MM.1S (cell line): ENCODE measurements around the gene TCF7.

Experiments
- DNase-seq: peaks from one replicate; pipeline ENCODE4 v3.0.0-alpha.2; 2015
- H2AFZ ChIP-seq: fragments of 300-600 bp; sonication (generic); 2 replicates; pipeline ENCODE4 v1.6.0; 2016; ENCODE audit warnings: antibody characterized with exemption, low read length
- H3F3A ChIP-seq: fragments of 300-600 bp; sonication (generic); 2 replicates; pipeline ENCODE4 v1.6.1; 2016; ENCODE audit warnings: mild to moderate bottlenecking, antibody characterized with exemption, low read length, moderate library complexity, mixed read lengths; ENCODE audit not compliant: insufficient read depth
- H3K27ac ChIP-seq: fragments of 300-600 bp; sonication (generic); 2 replicates; pipeline ENCODE4 v1.5.1; 2016; ENCODE audit warnings: mild to moderate bottlenecking, low read length
- H3K27me3 ChIP-seq: fragments of 300-600 bp; sonication (generic); replicated peaks from 2 replicates; pipeline ENCODE4 v1.6.0; 2016; ENCODE audit warnings: low read length; ENCODE audit not compliant: insufficient read depth
- H3K36me3 ChIP-seq: fragments of 300-600 bp; sonication (generic); replicated peaks from 2 replicates; pipeline ENCODE4 v1.6.1; 2016; ENCODE audit warnings: mild to moderate bottlenecking, low read length, mixed read lengths; ENCODE audit not compliant: insufficient read depth
- H3K4me1 ChIP-seq: fragments of 300-600 bp; sonication (generic); 2 replicates; pipeline ENCODE4 v1.6.1; 2016; ENCODE audit warnings: low read length, mixed read lengths
- H3K4me2 ChIP-seq: fragments of 300-600 bp; sonication (generic); 2 replicates; pipeline ENCODE4 v1.6.0; 2016; ENCODE audit warnings: low read depth, low read length
- H3K4me3 ChIP-seq: fragments of 300-600 bp; sonication (generic); 2 replicates; pipeline ENCODE4 v1.5.1; 2016; ENCODE audit warnings: low read length, mixed read lengths
- H3K79me2 ChIP-seq: fragments of 300-600 bp; sonication (generic); 2 replicates; pipeline ENCODE4 v1.6.1; 2016; ENCODE audit warnings: mixed run types, low read length, mixed read lengths
- H3K9ac ChIP-seq: fragments of 300-600 bp; sonication (generic); 2 replicates; pipeline ENCODE4 v1.6.1; 2016; ENCODE audit warnings: low read length, mixed read lengths
- H3K9me2 ChIP-seq: fragments of 300-600 bp; sonication (generic); replicated peaks from 2 replicates; pipeline ENCODE4 v1.6.1; 2016; ENCODE audit warnings: mild to moderate bottlenecking, low read length, mixed read lengths; ENCODE audit not compliant: insufficient read depth
- H3K9me3 ChIP-seq: fragments of 300-600 bp; sonication (generic); replicated peaks from 2 replicates; pipeline ENCODE4 v1.6.1; 2016; ENCODE audit warnings: mild to moderate bottlenecking, low read length, mixed read lengths; ENCODE audit not compliant: insufficient read depth
- H4K20me1 ChIP-seq: fragments of 300-600 bp; sonication (generic); 2 replicates; pipeline ENCODE4 v1.6.1; 2016; ENCODE audit warnings: mild to moderate bottlenecking, low read length, moderate library complexity, mixed read lengths; ENCODE audit not compliant: insufficient read depth
- EZH2 ChIP-seq: fragments of 300-600 bp; sonication (generic); optimal IDR thresholded peaks from 2 replicates; pipeline ENCODE3; 2017; ENCODE audit warnings: low read depth, mild to moderate bottlenecking, antibody characterized with exemption, low read length, mixed read lengths
- EZH2phosphoT487 ChIP-seq: fragments of 300-600 bp; sonication (generic); IDR thresholded peaks from 2 replicates; pipeline ENCODE4 v1.6.1; 2018; ENCODE audit warnings: antibody characterized with exemption, low read length
- TF ChIP-seq, protein P1 (sequence below): fragments of 300-600 bp; sonication (generic); IDR thresholded peaks from 2 replicates; pipeline ENCODE4 v1.5.1; 2016; ENCODE audit warnings: antibody characterized with exemption, low read length, mixed read lengths

The TCF7 gene

DNA sequence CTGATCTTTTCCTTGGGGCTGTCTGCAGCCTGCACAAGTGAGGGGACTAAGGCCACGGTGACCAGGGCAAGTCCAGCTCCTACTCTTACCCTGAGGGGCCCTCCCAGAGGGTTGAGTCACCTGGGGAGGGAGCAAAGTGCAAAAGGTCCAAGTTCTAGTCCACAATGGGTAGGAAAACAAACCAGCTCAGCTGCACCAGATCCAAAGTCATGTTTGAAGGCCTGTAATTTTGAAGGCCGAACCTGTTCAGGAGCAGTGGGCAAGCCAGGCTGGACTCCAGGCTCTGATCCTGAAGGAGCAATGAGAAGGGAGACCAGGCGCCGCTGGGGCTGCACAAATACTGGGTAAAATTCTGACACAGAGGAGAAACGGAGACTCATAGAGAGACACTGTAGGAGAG, 15.8 kb upstream of the TCF7 start:
- DNase-seq: no peak
- no peak overlapping the region for H3K4me2 ChIP-seq
- H3K27ac ChIP-seq: no peak overlapping the region

DNA sequence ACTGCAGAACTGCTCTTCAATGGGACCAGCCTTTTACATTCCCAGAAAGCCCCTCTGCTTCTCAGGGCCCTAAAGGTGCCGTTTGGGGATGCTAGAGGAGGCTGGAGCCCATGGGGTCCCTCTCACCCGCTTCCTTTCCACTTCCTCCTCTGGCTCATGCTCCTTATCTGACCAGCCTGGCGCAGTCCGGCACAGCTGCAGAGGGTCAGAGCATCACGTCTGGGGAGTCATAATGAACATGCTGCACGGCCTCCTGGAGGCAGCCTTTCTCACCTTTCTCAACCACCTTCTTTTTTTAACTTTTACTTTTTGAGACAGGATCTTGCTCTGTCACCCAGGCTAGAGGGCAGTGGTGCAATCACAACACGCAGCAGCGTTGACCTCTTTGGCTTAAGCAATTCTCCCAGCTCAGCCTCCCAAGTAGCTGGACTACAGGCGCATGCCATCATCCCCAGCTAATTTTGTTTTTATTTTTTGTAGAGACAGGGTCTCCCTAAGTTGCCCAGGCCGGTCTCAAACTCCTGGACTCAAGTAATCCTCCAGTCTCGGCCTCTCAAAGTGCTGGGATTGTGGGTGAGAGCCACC, 15.1 kb upstream of the TCF7 start:
- H3K9me2 ChIP-seq: no peaks in the 10 kb centered on the region
- H3K36me3 ChIP-seq: no peaks in the 10 kb centered on the region
- H3F3A ChIP-seq: peaks cover 17% of the 10 kb centered on the region
- TF ChIP-seq, protein P1, sequence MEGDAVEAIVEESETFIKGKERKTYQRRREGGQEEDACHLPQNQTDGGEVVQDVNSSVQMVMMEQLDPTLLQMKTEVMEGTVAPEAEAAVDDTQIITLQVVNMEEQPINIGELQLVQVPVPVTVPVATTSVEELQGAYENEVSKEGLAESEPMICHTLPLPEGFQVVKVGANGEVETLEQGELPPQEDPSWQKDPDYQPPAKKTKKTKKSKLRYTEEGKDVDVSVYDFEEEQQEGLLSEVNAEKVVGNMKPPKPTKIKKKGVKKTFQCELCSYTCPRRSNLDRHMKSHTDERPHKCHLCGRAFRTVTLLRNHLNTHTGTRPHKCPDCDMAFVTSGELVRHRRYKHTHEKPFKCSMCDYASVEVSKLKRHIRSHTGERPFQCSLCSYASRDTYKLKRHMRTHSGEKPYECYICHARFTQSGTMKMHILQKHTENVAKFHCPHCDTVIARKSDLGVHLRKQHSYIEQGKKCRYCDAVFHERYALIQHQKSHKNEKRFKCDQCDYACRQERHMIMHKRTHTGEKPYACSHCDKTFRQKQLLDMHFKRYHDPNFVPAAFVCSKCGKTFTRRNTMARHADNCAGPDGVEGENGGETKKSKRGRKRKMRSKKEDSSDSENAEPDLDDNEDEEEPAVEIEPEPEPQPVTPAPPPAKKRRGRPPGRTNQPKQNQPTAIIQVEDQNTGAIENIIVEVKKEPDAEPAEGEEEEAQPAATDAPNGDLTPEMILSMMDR: no peak
- no peaks in the 10 kb centered on the region for H3K27me3 ChIP-seq
- H3K79me2 ChIP-seq: no peaks in the 10 kb centered on the region
- H3K4me1 ChIP-seq: peaks cover 24% of the 10 kb centered on the region
- no peak for DNase-seq
- H3K4me3 ChIP-seq: 0 out of 2 replicates have a peak overlapping the region, but pooled peaks have one; percentile 23
- H4K20me1 ChIP-seq: no peaks in the 10 kb centered on the region
- H3K4me2 ChIP-seq: peak overlapping the region; percentile 77
- H2AFZ ChIP-seq: peak overlapping the region; percentile 78
- peak overlapping the region; percentile 80; the same call in 1 of the 2 replicates for H3K27ac ChIP-seq
- H3K9ac ChIP-seq: peak overlapping the region; percentile 38; the same call in 1 of the 2 replicates
- H3K9me3 ChIP-seq: no peaks in the 10 kb centered on the region

More for the DNA sequence above, 15.8 kb upstream of the TCF7 start:
- Histone ChIP-seq H3K4me1 (peaks cover 24% of the 10 kb centered on the region), H2AFZ (no peak overlapping the region), H3K79me2 (no peaks in the 10 kb centered on the region), H4K20me1 (no peaks in the 10 kb centered on the region), H3K27me3 (no peaks in the 10 kb centered on the region), H3K9ac (no peak overlapping the region), H3F3A (peaks cover 17% of the 10 kb centered on the region), H3K4me3 (no peak overlapping the region), H3K9me3 (no peaks in the 10 kb centered on the region), H3K9me2 (no peaks in the 10 kb centered on the region), H3K36me3 (no peaks in the 10 kb centered on the region)
- TF ChIP-seq, protein P1: no peak
- TF ChIP-seq EZH2phosphoT487 (no peak), EZH2 (no peak)

DNA sequence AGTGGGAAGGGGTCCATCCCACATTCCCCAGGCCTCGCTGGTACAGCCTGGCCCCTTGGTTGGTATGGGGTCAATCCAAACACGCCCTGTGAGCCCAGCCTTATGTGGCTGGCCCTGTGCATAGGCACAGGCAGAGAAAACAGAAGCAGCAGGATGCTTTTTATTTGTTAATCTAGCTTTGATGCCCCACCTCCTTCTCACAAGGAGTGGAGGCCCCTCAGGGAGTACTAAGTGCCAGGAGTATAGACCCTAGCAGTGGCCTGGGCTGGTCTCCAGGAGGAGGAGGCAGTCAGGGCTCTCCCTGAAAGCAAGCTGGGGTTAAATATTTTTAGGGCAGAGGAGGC, 14.6 kb upstream of the TCF7 start:
- Histone ChIP-seq H3K9me2 (no peaks in the 10 kb centered on the region), H2AFZ (peak overlapping the region; percentile 78), H3K4me3 (peak overlapping the region; percentile 23; the same call in 1 of the 2 replicates), H3K27ac (peak overlapping the region; percentile 80; the same call in 1 of the 2 replicates), H3K9ac (peak overlapping the region; percentile 38; the same call in 1 of the 2 replicates), H3K4me2 (peak overlapping the region; percentile 77), H3K4me1 (peaks cover 24% of the 10 kb centered on the region), H3K9me3 (no peaks in the 10 kb centered on the region), H3F3A (peaks cover 17% of the 10 kb centered on the region), H3K36me3 (no peaks in the 10 kb centered on the region), H3K27me3 (no peaks in the 10 kb centered on the region), H4K20me1 (no peaks in the 10 kb centered on the region), H3K79me2 (no peaks in the 10 kb centered on the region)
- TF ChIP-seq, protein P1: no peak
- no peak for TF ChIP-seq EZH2
- no peak for TF ChIP-seq EZH2phosphoT487
- DNase-seq: no peak
